ENCODE measurements around the gene BBLN.

Gene BBLN

GRCh38 chr9:128120061-128120740, 39.9 kb upstream of the BBLN start:
- H3K9me3 ChIP-seq: no peaks in the 10 kb centered on the region
- no peak for DNase-seq
- H3K27me3 ChIP-seq: no peaks in the 10 kb centered on the region
- intact Hi-C loops (cut with DNase I; ENCODE audit: low total_unique reads): no loop called here
- H3K4me3 ChIP-seq: no peak overlapping the region
- no peak for TF ChIP-seq CTCF (IDR thresholded peaks at IDR 0.05)
- peaks cover 0 to 13% (median 6%) of the 10 kb centered on the region in 4 donors for H3K4me1 ChIP-seq
- peaks cover 8 to 50% (median 44%) of the 10 kb centered on the region in 3 donors for H3K36me3 ChIP-seq
- no peak overlapping the region for H3K27ac ChIP-seq

- Histone ChIP-seq H3K9me3 (no peaks in the 10 kb centered on the region), H3K36me3 (peaks cover 8 to 47% (median 44%) of the 10 kb centered on the region in 3 donors), H3K27me3 (no peaks in the 10 kb centered on the region), H3K4me3 (no peak overlapping the region), H3K27ac (no peak overlapping the region), H3K4me1 (peaks cover 0 to 20% (median 13%) of the 10 kb centered on the region in 4 donors)
- TF ChIP-seq CTCF (IDR thresholded peaks at IDR 0.05): no peak
- intact Hi-C loops (cut with DNase I; ENCODE audit: low total_unique reads): no loop called here
- peak in 1 of 2 donors; percentile 61 for DNase-seq
These were observed 39.2 kb upstream of the BBLN start for GRCh38 chr9:128120741-128121465.

GRCh38 chr9:128121466-128121810, 38.6 kb upstream of the BBLN start:
- no peak for DNase-seq
- Histone ChIP-seq H3K27ac (no peak overlapping the region), H3K9me3 (no peaks in the 10 kb centered on the region), H3K27me3 (no peaks in the 10 kb centered on the region), H3K36me3 (peaks cover 8 to 47% (median 44%) of the 10 kb centered on the region in 3 donors), H3K4me3 (no peak overlapping the region), H3K4me1 (peaks cover 0 to 25% (median 19%) of the 10 kb centered on the region in 4 donors)
- TF ChIP-seq CTCF (IDR thresholded peaks at IDR 0.05): no peak
- intact Hi-C loops (cut with DNase I; ENCODE audit: low total_unique reads): no loop called here

GRCh38 chr9:128121924-128122808, 37.9 kb upstream of the BBLN start:
- Histone ChIP-seq H3K4me1 (peaks cover 0 to 31% (median 25%) of the 10 kb centered on the region in 4 donors), H3K4me3 (no peak overlapping the region), H3K27me3 (no peaks in the 10 kb centered on the region), H3K27ac (no peak overlapping the region), H3K9me3 (no peaks in the 10 kb centered on the region), H3K36me3 (peaks cover 8 to 47% (median 44%) of the 10 kb centered on the region in 3 donors)
- intact Hi-C loops (cut with DNase I; ENCODE audit: low total_unique reads): no loop called here
- peak in 1 of 2 donors; percentile 59 for DNase-seq
- no peak for TF ChIP-seq CTCF (IDR thresholded peaks at IDR 0.05)

GRCh38 chr9:128122809-128123175, 37.3 kb upstream of the BBLN start:
- Histone ChIP-seq H3K27me3 (no peaks in the 10 kb centered on the region), H3K4me3 (no peak overlapping the region), H3K9me3 (no peaks in the 10 kb centered on the region), H3K36me3 (peaks cover 8 to 47% (median 44%) of the 10 kb centered on the region in 3 donors), H3K4me1 (peaks cover 0 to 30% (median 23%) of the 10 kb centered on the region in 4 donors), H3K27ac (no peak overlapping the region)
- DNase-seq: no peak
- no peak for TF ChIP-seq CTCF (IDR thresholded peaks at IDR 0.05)
- intact Hi-C loops (cut with DNase I; ENCODE audit: low total_unique reads): no loop called here

Measured in tibial artery (tissue), 4 donors.